ENCODE measurements around the gene HMCN1.
A peak's percentile ranks its signal among the peaks of the same experiment; 100 is the strongest.

Gene HMCN1

GRCh38 chr1:185971688-185972087, 237.5 kb downstream of the HMCN1 start:
- no peaks in the 10 kb centered on the region for H3K4me1 ChIP-seq (ENCODE audit: low read length)
- no peak overlapping the region for H3K27ac ChIP-seq (ENCODE audit: low read length)
- no peak overlapping the region for H3K4me3 ChIP-seq (ENCODE audit: low read length)
- no peak overlapping the region for H2AFZ ChIP-seq (ENCODE audit: low read length)
- no peaks in the 10 kb centered on the region for H3K9me3 ChIP-seq (replicated peaks; ENCODE audit: insufficient read depth, low read length)
- no peaks in the 10 kb centered on the region for H4K20me1 ChIP-seq (ENCODE audit: insufficient read depth, low read length)
- no peaks in the 10 kb centered on the region for H3F3A ChIP-seq (ENCODE audit: insufficient read depth, low read length)
- H3K27me3 ChIP-seq (replicated peaks; ENCODE audit: insufficient read depth, low read length), result no peaks in the 10 kb centered on the region
- no peaks in the 10 kb centered on the region for H3K36me3 ChIP-seq (replicated peaks; ENCODE audit: insufficient read depth, low read length)
- no peaks in the 10 kb centered on the region for H3K9me2 ChIP-seq (replicated peaks; ENCODE audit: insufficient read depth, low read length)
- H3K9ac ChIP-seq (ENCODE audit: low read length), result no peak overlapping the region
- H3K79me2 ChIP-seq (ENCODE audit: low read length), result no peaks in the 10 kb centered on the region
- TF ChIP-seq EZH2phosphoT487 (IDR thresholded peaks at IDR 0.05; ENCODE audit: low read length) (no peak), CTCF (IDR thresholded peaks at IDR 0.05; ENCODE audit: low read length) (no peak), EZH2 (optimal IDR thresholded peaks at IDR 0.05; ENCODE audit: low read depth, low read length) (no peak)
- H3K4me2 ChIP-seq (ENCODE audit: low read depth, low read length), result no peak overlapping the region
- no peak for DNase-seq

- Histone ChIP-seq H3K9ac (ENCODE audit: low read length) (no peak overlapping the region), H2AFZ (ENCODE audit: low read length) (no peak overlapping the region), H3K4me2 (ENCODE audit: low read depth, low read length) (no peak overlapping the region), H3K4me1 (ENCODE audit: low read length) (no peaks in the 10 kb centered on the region), H3F3A (ENCODE audit: insufficient read depth, low read length) (no peaks in the 10 kb centered on the region), H3K4me3 (ENCODE audit: low read length) (no peak overlapping the region), H3K9me3 (replicated peaks; ENCODE audit: insufficient read depth, low read length) (no peaks in the 10 kb centered on the region), H3K36me3 (replicated peaks; ENCODE audit: insufficient read depth, low read length) (no peaks in the 10 kb centered on the region), H3K27ac (ENCODE audit: low read length) (no peak overlapping the region), H3K79me2 (ENCODE audit: low read length) (no peaks in the 10 kb centered on the region), H3K27me3 (replicated peaks; ENCODE audit: insufficient read depth, low read length) (no peaks in the 10 kb centered on the region), H4K20me1 (ENCODE audit: insufficient read depth, low read length) (no peaks in the 10 kb centered on the region), H3K9me2 (replicated peaks; ENCODE audit: insufficient read depth, low read length) (no peaks in the 10 kb centered on the region)
- no peak for DNase-seq
- TF ChIP-seq EZH2phosphoT487 (IDR thresholded peaks at IDR 0.05; ENCODE audit: low read length) (no peak), CTCF (IDR thresholded peaks at IDR 0.05; ENCODE audit: low read length) (no peak), EZH2 (optimal IDR thresholded peaks at IDR 0.05; ENCODE audit: low read depth, low read length) (no peak)
Measured at GRCh38 chr1:185972096-185972850, 238.1 kb downstream of the HMCN1 start.

DNA sequence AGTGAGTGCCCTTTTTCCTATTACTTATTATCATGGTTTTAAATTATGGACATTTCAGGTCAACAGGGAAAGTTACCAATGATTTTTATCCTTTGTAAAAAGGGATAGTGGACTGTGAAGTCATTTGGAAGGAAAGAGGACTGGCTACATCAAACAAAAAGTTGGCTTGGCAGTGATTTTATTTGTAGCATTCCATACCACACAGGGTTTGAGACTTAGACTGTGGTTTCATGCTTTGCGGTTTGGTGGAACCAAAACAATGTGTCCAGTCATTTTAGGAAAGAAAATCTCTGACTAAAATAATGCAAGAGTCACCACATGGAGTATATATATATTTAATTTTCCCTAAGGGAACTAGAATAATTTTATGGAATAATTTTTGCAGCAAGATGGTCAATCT, 239.5 kb downstream of the HMCN1 start:
- no peak overlapping the region for H3K27ac ChIP-seq (ENCODE audit: low read length)
- no peaks in the 10 kb centered on the region for H3K9me2 ChIP-seq (replicated peaks; ENCODE audit: insufficient read depth, low read length)
- no peaks in the 10 kb centered on the region for H3K27me3 ChIP-seq (replicated peaks; ENCODE audit: insufficient read depth, low read length)
- DNase-seq, result peak; percentile 41
- no peaks in the 10 kb centered on the region for H3K4me1 ChIP-seq (ENCODE audit: low read length)
- H3K4me3 ChIP-seq (ENCODE audit: low read length), result no peak overlapping the region
- H2AFZ ChIP-seq (ENCODE audit: low read length), result no peak overlapping the region
- H3K4me2 ChIP-seq (ENCODE audit: low read depth, low read length), result no peak overlapping the region
- no peaks in the 10 kb centered on the region for H3F3A ChIP-seq (ENCODE audit: insufficient read depth, low read length)
- no peaks in the 10 kb centered on the region for H3K79me2 ChIP-seq (ENCODE audit: low read length)
- no peak overlapping the region for H3K9ac ChIP-seq (ENCODE audit: low read length)
- no peaks in the 10 kb centered on the region for H3K36me3 ChIP-seq (replicated peaks; ENCODE audit: insufficient read depth, low read length)
- no peaks in the 10 kb centered on the region for H4K20me1 ChIP-seq (ENCODE audit: insufficient read depth, low read length)
- TF ChIP-seq EZH2 (optimal IDR thresholded peaks at IDR 0.05; ENCODE audit: low read depth, low read length) (no peak), CTCF (IDR thresholded peaks at IDR 0.05; ENCODE audit: low read length) (no peak), EZH2phosphoT487 (IDR thresholded peaks at IDR 0.05; ENCODE audit: low read length) (no peak)
- H3K9me3 ChIP-seq (replicated peaks; ENCODE audit: insufficient read depth, low read length), result no peaks in the 10 kb centered on the region
